HPDE6-E6E7 (cell line): Measurements from ENCODE around the gene WDFY2.

Experiments
- DNase-seq: peaks from one replicate; pipeline ENCODE4 v3.0.0; 2011; ENCODE audit warnings: missing footprints; ENCODE audit errors: extremely low spot score

Gene WDFY2

DNA sequence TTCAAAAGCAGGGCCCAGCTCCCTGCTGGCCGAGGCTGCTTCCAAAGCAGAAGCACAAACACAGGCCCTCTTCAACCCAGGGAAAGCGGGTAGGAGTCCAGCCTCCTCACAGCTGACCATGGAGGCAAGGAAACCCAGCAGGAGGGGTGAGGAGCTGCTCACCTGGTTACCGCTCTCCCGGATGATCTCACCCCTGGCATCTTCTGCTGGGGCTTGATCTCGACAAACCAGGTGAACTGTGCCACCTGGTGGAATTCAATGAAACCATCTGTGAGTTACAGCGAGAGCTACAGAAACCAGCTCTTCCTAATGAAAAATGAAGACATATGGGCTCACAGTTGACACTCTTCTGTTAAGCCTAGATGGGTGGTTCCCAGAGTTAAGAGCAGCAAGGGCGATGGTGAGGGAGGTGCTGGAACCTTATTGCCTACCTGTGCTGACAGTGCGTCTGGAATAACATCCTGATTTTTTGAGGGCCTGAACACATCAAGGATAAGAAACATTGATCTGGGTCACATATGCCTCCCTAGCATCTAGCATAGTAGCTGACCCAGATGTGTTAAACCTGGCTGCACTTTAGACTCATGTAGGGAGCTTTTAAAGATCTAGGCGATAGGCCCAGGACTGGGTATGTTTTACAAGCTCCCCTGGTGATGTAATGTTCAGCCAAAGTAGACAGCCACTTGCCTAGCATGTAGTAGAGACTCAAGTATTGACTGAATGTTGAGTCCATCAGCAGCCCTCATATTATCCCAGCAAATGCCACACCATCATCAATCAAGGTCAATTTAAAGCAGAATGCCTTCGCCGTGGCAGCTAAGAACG lies 213.6 kb downstream of the WDFY2 start:
- DNase-seq = peak; percentile 63

DNA sequence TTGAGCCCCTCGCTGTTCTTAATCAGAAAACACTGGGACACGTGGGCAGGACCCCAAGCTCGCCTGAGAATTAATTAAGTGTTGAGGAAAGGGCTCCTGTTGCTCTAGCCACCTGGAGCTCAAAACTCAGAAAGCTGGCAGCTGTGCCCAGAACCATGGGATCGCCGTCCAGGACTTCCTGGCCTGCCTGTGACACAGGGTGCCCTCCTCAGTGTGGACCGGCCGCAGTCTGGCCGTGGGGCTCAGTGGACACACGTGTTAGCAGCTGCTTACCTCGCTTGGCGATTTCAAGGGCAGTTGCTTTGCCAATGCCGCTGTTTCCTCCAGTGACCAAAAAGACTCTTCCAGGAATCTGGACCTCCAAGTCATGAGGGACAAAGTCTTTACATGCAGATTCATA lies 215.0 kb downstream of the WDFY2 start:
- no peak for DNase-seq

DNA sequence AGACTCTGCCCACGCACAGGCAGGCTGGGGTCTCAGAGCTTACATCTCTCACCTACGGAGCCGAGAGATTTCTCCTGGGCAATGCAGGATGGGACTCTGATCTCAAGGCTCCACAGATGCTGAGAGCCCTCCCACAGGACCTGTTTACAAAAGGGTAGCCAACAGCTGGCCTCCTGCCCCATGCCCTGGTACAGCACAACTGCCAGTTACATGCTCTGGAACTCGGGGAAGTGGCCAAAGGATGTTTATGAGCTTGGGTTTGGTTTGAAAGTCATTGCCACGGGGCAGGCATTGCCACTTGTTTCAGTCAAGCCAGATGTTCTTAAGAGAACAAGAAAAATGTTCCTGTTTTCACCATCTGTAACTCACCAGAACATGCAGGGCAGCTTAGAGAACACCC lies 216.2 kb downstream of the WDFY2 start:
- DNase-seq = no peak

DNA sequence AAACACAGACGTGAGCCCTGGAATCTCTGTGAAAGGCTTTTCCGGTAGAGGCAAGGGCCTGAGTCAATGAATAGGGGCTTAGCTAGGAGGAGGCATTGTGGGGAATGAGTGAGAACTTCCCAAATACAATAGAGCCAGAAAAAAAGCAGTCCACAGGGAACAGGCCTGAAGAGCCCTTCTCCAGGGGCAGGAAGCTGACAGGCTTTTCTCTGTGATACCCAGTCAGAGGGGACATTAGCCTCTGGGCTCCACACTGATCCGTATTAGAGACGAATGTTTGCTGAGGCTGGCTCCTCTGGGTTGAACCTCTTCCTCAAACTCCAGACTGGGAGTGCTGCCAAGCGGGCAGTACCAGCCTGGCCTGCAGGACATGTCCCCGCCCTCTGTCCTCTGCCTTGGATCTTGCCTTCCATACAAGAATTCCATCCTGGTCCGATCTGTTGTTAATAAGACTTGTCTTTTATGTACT lies 217.4 kb downstream of the WDFY2 start:
- DNase-seq = no peak

DNA sequence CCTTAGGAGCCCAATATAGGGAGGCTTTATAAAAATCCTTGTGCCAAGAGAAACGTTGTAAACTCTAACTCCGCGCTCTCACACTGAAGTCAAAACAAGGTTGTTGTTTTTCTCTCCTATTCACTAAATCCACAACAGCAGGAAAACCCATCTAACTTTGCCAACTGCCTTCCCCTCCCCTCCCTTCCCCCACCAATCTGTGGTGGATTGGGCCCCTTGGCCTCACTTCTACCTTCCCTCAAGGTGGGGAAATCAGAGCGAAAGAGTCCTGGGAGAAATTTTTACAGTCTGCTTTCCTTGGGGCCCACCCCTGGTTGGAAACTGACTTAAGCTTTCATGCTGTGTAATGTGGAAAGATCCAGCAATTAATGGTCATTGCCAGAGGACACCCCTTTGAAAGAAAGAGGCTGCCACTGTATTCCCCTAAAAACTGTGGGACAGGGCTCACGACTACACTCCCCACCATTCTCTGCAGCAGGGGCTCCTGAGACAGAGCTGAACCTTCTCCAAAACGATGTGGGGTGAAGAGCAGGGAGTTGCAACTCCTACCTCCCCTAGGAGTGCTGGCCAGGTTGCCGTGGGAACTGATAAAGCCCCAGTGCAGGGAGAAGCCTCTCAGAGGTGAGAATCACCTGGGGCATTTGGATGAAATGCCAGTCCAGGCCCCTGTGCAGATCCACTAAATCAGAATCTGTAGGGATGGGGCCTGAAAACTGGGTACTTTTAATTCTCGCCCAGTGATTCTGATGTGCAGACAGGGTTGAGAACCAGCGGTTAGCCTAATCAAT lies 218.6 kb downstream of the WDFY2 start:
- no peak for DNase-seq

DNA sequence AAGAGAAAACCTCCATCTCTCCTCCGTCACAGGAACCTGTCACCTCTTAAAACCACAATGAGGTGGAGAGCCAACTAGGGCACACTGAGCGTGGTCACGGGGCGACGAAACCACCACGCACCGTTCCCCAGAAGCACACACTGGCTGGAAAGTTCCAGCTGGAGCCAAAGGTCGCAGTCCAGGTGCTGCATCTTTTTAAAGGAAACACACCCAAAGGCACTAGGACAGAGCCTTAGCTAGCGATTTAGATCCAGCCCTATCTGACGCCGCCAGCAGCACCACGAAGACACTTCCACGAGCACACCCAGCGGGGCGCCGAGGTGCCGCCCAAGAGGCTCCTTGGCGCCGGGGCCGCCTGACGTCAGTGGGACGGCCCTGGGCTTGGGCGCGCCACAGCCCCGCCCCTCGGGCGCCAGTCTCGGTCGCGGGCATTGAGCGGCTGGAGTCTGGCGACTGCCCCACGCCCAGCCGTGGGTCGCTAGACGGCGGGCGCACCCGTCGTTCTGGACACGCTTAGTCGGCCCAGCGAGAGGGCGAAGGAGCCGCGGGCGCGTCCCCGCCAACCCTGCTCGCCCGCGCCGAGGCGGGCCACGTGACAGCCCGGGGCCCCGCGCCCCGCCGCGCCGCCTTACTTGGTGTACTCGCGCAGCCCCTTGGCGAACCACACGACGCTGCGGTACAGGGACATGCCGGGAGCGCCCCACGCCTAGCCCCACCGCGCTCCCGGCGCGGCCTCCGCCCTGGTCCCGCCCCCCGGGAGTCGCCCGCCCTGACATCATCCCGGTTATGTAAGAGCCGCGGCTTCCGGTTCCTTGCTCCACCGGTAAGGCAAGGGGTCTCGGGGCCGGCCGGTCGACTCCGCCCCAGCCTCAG lies 219.4 kb downstream of the WDFY2 start, which contains the start of gene DHRS12:
Gene DHRS12 (minus strand): TSS at position 742 of the 873 bp plus-strand sequence. CDS start 4,504 bp downstream, outside the sequence.
- DNase-seq = peak; percentile 39

DNA sequence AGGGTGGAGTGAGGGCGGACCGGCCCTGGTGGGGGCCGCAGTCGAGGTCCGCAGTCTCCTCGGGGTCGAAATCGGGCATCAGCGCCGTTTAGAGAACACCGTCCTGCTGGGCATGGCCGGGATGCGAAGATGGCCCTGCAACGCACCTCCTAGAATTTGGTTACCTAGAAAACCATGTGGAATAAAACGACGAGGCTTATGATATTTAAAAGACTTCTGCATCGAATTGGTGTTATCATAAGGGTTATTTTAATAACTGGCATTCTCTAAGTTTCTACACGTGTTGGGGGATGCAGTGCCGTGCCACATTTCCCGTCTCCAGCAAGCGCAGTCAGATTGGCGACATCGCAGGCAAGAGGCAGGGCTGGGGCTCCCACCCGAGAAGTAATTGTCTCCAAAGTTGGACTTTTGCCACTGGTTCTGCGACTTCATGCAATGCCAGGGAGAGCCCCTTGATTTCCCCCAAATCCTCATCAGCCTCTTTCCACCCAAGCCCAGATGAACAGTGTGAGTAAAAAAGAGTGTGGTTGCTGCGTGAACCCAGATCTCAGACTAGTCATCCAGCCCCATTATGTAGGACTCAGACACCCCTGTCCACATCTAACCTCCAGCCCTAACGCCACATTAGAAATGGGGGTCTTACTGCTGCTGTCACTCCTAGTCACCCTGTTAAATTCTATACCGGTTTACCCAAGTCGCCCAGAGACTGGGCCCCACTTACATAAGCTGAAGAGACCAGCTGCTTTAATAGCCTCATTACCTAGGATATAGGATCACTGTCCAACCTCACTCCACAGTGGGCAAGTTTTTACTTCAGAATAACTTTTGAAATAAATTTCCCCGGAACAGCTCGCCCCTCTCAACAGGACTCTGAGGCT lies 220.3 kb downstream of the WDFY2 start:
- DNase-seq = no peak

DNA sequence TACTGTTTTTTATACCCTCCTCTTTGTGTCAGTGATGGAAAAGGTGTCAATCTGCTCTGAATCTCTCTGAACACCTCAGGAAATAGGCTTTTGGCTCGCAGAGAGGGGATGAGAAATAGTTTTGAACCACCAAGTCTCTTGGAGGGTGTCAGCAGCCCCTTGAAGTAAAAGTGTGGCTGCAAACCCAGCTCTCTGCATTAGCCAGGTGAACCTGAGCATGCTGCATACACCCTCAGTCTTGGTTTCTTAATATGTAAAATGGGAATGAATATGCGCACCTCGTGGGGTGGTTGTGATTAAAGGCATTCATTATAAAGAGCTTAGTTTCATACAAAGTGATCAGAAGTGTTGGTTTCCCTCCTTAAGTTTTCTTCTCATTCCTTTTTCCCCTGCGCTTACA lies 221.1 kb downstream of the WDFY2 start:
- no peak for DNase-seq

DNA sequence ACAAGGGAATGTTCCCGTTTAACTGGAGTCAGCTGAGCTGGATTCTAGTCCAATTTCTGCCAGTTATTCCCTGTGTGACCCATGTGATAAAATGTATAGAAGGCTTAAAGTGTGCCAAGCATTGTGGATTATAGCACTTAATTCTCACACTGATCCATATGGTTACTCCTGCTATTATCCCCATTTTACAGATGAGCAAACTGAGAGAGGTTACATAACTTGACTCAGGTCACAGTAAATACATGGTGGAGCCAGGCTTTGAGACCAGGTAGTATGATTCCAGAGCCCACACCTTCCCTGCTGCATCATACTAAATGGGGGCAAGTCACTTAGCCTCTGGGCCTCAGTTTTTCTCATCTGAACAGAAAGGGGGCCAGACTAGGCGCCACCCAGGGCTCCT lies 221.7 kb downstream of the WDFY2 start:
- DNase-seq = no peak

DNA sequence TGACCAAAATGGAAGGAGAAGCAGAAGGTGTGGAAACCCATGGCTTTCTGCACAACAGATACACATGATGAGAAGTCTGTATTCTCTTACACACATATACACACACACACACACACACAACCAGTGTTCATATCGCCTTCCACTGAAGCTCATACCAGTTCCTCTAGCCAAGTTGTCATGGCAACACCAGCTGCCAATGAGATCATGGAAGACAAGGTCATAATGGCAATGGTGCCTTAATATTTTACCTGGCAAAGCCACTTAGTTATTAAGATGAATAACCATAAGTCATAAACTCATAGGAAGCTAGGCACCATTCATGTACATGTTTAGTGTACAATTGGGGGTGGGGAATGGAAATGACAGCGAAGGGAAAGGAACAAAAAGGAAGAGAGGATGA lies 222.3 kb downstream of the WDFY2 start:
- DNase-seq = no peak

DNA sequence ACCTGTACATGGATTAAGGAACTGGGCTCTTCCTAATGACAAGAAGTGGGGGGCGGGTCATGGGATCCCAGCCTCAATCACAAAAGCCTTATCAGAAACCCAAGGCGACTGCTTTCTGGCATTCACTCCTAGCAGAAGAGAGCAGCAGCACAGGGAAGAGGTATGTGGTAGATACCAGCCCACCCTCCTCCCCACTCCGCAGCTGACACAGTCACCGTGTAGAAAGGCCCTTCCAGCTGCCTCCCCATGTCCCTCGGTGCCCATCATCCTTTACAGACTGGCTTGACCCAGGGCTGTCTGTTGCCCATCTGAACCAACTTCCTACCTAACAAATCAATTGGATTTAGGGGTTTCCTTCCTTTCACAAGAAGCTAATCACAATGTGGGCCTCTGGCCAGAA lies 222.8 kb downstream of the WDFY2 start:
- DNase-seq = no peak

DNA sequence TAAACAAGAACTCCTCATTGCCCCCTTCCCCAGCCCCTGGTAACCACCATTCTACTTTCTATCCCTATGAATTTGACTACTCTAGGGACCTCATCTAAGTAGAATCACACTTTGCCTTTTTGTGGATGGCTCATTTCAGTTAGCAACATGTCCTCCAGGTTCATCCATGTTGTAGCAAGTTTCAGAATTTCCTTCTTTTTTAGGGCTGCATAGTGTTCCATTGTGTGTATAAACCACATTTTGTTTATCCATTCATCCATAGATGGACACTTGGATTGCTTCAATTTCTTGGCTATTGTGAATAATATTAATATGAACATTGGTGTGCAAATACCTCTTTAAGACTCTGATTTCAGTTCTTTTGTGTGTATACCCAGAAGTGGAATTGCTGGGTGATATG lies 224.5 kb downstream of the WDFY2 start:
- no peak for DNase-seq

DNA sequence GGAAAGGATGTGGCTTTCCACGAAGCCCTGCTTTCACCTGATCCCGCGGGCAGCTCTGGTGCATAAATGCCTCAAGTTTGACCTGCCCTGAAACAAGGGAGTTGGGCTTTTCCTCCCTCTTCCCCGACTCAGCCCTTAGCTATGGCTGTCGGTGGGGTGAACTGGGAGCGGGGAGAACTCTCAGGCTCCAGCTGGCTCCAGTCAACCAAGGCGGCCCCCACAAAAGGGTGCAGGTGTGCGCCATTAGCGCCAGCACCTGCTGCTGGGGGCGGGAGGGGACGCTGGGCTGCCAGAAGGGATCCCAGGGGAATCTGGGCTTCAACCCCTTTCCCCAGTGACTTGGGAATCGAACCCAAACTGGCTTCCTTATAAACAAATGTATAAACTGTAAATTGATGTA lies 226.8 kb downstream of the WDFY2 start:
- no peak for DNase-seq

DNA sequence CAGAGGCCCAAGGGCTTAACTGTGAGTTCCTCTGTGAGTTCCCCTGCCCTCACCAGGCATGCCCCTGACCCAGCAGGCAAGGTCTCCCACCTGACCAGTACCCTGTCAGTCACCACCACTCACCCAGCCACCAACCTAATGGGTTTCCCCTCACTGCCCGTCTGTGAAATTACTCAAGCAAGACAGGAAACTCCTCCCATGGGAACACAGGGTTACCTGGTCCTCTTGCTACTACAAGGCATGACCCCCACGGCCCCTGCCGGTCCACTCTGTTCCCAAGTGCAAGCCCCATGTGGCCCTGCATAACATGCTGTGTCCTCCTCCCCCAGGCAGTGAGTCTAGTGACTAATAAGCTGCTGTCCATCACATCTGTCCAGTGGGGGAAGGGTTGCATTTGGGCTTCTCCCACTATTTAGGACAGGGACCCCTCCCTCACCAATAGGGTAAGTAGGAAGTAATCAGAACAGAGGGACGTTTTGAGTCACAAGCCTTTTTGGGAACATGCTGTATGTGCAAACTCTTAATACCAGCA lies 227.7 kb downstream of the WDFY2 start:
- DNase-seq = no peak

DNA sequence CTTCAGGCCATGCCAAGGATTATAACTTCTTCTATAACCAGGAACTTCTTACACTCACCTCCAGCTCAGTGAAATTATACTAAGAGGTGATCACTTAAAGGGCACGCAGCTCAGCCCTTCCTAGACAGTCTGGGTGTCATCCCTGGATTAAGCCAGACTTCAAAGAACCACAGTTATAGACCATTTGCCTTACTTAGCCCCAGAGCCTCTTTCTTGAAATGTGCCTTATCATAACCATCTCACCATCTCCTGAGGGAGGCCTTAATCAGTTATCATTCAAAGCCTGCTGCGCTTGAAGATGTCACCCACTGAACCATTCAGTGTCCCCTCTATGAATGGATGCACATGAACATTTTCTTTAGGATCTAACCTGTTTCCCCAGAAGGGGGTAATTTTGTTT lies 229.8 kb downstream of the WDFY2 start:
- no peak for DNase-seq

DNA sequence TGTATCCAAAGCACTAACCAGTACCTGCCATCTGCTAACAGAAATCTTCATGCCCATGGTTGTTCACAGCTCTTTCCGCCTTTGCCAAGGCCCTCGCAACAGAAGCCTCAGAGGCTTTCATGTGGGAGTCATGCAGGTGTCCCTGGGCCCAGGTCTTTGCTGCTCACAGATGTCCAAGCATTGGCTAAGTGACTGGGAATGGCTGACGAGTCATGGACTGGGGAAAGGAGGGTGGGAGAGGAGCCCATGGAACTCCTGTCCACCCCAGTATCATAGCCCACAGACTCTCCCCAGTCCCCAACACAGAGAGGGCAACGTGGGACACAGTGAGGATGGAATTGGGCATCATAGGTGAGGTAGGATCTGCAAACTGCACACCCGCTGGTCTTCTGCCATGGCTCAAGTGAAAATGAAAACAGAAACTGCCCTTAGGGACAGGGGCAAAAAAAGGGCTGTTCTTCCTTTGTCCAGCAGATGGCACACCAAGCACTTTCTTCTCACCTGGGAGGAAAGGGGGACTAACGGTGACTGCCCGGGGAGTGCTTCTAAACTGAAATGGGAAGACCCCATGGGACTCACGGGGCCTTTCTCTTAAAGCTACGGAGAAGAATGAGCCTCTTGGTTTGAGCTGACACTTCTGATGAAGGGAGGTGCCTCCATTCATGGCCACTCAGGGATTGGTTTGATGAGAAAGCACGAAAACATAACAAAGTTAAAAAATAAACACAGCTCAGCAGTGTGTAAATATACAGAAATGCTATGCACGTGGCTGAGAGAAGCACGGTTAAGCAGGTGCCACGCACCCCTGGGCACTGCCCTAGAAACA lies 230.8 kb downstream of the WDFY2 start:
- DNase-seq = peak; percentile 20

DNA sequence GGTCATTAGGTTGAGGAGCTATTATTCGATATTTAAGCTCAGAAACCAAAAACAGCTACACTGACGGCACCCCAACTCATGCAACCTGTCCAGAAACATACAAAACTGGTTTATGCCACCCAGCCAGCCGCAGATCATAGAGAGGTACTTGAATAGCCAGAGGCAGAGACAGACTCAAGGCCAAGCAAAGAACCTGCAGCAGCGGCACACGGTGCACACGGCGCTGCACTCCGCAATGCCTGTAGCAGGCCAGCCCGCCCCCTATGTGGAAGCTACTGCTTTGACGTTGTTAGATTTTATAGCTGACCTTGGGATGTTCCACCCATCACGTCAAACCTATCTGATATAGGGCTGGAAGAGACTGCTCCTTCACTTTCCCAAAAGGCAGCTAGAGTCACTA lies 231.6 kb downstream of the WDFY2 start:
- DNase-seq = no peak

DNA sequence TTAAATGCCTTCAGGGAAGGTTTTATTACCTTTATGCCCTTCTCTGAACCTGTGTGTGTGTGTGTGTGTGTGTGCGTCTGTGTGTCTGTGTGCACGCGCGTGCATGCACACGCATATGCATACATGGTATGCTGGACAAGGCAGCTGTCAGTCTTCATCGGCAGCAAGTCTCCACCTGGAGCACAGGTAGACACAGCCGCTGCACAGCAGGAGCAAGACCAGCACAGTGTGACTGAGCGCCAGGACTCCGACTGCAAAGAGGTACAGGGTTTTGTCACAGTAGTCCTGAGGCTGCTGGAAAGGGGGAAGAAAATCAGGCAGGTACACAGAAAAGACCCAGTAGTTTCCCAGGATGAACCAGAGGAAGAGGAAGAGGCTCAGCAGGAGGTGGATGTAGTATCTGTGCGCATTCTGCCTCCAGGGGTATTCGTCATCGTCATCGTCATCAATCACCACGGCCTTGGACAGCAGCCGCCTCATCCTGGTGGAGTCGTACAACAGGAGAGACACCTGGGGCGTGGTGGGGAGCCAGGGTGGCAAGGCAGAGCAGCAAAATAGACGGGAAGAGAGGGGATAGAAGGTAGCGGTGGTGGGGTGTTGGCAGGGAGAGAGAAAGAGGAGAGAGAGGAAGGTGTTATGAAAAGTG lies 232.5 kb downstream of the WDFY2 start:
- DNase-seq = peak; percentile 41
